Dedifferentiated amniotic fluid mesenchymal stem cell (primary cell): ENCODE measurements around the gene FOXO4.
"Not testable (repeated sequence)": the region's sequence is repeated elsewhere in the genome, so short reads cannot be mapped to it uniquely, and the experiment has no call there.

Experiments
- DNase-seq: peaks from one replicate; pipeline ENCODE4 v3.0.0-alpha.2; 2016; ENCODE audit errors: extremely low spot score

The FOXO4 gene, protein sequence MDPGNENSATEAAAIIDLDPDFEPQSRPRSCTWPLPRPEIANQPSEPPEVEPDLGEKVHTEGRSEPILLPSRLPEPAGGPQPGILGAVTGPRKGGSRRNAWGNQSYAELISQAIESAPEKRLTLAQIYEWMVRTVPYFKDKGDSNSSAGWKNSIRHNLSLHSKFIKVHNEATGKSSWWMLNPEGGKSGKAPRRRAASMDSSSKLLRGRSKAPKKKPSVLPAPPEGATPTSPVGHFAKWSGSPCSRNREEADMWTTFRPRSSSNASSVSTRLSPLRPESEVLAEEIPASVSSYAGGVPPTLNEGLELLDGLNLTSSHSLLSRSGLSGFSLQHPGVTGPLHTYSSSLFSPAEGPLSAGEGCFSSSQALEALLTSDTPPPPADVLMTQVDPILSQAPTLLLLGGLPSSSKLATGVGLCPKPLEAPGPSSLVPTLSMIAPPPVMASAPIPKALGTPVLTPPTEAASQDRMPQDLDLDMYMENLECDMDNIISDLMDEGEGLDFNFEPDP

DNA sequence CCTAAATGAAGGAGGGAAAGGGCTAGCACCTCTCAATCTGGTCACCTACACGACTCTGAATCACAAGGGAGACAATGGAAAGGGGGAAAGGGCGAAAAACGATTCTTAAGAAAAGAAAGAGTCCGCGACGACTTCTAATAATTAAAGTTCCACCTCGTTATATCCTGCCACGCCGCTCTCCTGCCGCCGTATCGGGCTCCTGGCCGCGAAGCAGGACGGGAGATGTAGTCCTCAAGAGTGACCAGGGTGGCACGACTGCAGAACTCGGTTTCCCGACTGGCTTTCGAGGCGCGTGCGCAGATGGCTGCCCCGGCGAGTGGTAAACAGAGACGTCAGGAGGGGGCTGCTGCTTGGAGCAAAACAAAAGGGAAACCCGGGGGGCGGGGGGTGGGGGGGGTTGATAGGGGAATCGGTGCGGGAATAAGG is at the start of gene FOXO4:
FOXO4 (plus strand) TSS at position 297 of the 426 bp plus-strand sequence. CDS start 678 bp downstream, outside the sequence.
- peak; percentile 72 for DNase-seq

DNA sequence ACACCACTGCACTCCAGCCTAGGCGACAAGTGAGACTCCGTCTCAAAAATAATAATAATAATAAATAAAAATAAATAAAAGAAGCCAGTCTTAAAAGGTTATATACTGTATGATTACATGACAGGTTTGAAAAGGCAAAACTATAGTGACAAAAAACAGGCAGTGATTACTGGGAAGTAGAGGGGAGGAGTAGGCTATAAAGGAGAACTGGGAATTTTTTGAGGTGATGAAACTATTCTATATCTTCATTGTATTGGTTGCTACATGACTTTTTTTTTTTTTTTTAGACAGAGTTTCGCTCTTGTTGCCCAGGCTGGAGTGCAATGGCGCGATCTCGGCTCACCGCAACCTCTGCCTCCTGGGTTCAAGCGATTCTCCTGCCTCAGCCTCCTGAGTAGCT is 47.8 kb upstream of the FOXO4 start:
- not testable (repeated sequence) for DNase-seq

DNA sequence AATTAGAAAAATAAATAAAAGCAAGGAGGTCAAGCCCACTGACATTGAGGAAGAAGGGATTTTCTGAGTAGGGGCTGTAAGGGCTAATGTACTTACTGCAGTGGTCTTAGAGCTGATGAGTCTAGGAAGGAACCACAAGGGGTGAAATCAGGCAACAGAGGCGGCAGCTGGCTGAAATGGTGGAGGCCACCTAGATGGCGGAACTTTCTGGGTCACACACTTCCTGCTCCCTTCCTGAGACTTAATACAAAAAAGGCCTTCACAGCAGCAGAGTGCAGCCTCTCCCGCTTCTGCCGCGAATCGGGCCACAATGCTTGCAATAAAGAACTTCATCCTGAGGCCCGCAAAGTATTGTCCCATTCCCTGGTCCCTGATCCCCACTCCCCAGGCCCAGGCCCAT is 42.9 kb upstream of the FOXO4 start:
- no peak for DNase-seq

DNA sequence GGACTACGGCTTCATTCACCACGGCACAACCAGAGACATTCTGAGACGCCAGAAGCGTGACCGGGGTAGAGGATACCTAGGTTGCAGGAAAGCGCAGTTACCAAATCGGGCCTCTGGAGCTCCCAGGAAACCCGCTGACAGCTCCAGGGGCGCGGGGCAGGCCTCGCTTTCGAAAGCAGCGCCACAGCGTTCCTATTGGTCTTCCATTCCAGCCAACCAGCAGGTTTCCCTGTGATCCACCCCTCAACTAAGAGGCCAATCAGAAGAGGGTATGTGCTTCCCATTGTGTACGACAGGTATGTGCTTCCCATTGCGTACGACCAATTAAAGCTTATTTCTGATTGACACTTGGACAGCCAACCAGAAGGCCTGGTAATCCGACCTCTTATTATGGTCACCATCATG is 42.4 kb upstream of the FOXO4 start:
- no peak for DNase-seq

DNA sequence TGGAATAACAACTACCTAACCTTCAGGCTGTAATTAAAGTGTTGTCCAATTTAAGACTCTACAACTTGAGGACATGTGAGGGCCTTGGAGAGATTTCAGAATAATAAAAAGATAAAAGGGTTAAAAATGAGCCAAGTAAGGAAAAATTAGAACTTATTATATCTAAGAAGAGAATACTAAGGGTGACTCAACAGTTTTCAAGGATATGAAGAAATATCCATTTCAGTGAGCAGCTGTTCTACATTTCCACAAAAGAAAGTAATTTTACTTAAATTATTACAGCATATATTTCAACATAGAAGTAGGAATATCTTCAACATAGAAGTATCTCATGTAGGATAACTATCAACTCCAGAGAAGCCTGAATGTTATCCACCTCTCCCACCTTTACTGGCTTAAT is 38.8 kb upstream of the FOXO4 start:
- DNase-seq, result peak; percentile 59

DNA sequence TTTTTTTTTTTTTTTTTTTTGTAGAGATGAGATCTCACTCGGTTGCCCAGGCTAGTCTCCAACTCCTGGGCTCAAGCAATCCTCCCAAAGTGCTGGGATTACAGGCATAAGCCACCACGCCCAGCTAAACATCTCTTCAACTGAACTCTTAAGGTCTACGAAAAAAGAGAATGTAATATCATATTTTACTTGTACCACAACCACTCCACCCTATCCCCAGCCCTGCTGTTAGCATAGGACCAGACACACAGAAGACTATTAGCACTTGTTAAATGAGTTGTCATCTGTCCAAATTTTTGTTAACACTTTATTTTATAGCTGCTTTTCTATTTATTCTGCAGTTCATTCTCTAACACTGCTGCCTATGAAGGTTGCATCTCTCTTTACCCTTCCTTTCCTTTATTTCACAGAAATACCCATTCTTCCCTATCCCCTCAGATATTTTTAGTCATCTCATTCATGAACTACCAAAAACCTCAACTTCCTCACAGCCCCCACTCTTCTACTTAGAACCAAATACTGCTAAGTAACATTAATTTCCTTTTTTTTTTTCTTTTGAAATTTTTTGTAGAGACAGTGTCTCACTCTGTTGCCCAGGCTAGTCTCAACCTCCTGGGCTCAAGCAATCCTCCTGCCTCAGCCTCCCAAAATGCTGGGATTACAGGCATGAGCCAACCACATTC is 37.7 kb upstream of the FOXO4 start:
- DNase-seq, result no peak

DNA sequence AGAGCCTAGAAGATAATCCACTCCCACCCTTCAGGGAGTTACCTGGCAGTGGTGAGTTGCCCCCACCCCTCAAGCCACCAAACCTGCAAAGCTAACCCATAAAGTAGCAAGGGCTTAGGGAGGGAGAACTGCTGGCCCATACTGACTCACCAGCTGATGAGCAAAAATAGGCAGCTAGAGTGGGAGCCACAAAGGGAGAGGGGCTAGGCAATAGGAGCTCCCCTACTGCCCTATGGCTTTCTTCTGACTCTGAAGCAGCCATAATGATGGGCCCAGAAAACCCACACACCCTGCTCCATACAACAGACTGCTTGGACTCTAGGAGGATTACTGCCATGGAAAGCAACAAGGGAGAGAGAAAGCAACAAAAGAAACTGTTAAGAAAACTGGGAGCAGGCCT is 35.5 kb upstream of the FOXO4 start:
- no peak for DNase-seq

DNA sequence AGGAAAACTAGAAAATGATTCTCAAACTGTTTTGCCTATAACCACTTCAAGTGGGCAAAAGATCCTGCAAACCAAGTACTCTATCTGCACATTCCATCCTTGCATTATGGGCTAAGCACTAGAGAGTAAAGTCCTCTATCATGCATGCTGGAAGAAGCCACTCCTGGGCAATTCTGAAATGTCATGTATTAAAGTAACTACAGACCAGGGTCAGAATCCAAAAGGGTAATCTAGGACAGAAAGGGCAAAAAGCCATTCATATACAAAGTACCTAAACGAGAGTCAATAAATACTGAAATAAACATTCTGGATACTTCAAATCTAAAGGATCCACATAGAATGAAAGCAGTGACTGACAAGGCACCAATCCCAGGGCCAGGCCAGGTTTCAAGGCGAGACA is 28.6 kb upstream of the FOXO4 start:
- DNase-seq, result no peak

DNA sequence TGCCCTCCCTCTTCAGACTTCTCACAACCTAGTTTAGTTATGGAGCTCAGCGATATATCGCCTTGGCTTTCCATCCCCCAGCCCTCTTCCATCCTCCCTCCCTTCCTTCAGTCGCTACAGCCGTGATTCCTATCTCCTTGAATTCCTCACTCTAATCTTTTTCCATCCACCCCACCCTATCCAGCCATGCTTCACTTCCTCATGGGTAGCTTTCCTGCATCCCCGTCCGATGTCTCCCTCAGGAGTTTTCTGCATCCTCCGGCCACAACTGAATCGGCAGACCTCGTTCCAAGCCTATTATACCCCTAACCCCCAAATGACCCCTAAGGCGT is 28.0 kb upstream of the FOXO4 start:
- no peak for DNase-seq

DNA sequence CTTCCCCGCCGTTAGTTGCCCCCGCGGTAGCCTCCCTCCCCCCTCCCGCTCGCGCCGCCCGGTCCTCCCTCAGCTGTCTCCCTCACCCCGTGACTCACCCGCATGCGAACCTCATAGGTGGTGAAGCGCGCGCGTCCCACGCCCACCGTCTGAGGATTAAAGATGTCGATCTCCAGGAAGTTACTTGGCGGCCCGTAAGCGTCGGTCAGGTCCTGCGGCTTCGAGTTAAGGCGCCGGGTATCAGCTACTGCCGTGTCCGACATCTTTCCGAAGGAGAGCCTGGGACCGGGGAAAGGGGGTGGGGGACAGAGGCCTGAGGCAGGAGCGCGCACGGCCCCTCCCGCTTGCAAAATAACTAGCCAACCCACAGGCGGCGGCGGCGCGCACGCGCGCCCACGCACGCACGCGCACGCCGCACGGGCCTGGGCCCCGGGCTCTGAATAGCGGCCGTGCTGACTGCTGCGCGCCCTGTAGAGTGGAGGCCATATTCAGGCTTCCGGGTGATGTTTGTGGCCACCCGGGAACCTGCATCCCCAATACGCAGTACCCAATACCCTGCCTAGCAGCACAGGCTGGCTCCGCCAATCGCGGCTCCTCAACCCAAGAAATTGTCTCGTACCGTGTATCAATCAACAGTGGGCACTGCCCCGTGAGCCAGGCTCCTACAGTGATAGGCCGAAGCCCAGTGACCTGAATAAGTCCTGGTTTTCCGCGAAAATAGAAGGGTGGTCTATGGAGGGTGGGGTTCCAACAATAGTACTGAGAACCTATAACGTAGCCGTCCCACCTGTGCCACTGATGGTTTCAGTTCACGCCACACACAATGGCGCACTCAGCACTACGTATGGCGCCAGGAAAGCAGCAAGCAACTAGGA is 27.4 kb upstream of the FOXO4 start, which contains the start of gene SNX12:
SNX12 (minus strand) TSS at position 291 of the 875 bp plus-strand sequence; CDS start at position 263, 28 bp downstream.
- peak; percentile 93 for DNase-seq

DNA sequence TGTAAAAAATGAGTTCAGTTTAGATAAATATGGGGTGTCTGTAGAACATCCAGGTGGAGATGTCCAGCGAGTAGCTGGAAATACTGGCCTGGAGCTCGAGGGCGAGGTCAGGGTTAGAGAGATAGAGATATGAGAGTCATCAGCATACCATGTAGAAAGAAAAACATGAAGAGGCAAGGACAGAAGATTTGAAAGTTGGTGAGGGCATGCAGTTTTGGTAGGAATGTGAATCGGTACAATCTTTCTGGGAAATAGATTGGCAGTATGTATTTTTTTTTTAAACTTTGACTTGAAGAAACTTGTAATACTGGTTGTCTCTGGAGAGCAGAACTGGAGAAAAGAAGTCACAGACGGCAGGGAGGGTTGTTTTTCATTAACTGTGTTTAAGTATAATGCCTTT is 25.1 kb upstream of the FOXO4 start:
- DNase-seq, result no peak

DNA sequence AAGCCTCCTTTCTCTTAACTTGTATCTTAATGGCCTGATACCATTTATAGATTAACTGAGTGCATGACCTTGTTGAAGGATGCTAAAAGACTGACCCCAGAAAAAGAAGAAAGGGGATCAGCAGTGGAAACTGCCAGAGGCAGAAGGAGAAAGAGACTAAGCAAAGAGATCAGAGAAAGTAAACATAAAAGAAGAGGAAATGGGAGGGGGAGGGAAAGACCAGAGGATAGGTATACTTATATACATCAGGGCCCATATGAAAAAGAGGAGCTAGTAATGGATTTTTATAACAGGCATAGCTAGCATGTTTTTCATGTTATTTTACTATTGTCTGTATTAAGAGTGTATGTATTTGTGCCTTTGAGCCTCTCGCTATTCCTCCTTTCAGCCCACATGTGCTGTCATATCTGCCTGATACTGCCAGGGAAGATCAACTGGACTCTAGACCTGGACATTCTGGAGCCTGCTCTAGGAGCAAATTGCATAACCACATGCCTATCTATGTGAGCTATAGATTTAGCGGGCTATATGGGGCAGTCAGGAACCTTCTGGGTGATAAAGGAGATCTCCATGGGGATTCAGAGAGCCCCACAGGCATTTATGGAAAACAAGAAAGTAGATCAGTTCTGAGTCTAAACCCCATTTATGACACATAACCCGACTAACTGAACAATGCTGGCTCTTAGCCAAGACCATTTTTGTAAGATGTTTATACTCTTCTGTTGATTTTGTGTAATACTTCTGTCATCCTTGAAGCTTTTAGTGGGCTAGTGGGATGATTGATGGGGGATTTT is 14.1 kb upstream of the FOXO4 start:
- no peak for DNase-seq

DNA sequence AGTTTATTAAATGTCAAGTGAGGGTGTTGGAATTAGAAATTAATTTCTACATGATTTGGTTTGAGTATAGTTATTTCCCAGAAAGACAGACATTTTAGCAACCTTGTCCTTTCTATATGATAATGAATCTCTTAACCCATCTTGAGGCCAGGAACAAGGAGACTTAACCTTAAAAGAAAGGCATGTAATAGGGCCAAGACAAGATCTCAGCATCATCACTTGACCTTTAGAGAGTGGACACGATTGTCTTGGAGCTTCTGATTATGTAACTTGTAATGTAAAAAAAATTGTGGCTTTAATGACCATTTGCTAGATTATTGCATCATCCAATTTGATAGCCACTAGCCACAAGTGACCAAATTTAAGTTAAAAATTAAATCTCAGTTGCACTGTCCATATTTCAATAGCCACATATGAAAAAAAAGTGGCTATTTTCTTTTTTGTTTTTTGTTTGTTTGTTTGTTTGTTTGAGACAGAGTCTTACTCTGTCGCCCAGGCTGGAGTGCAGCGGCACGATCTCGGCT is 13.5 kb upstream of the FOXO4 start:
- DNase-seq, result no peak

DNA sequence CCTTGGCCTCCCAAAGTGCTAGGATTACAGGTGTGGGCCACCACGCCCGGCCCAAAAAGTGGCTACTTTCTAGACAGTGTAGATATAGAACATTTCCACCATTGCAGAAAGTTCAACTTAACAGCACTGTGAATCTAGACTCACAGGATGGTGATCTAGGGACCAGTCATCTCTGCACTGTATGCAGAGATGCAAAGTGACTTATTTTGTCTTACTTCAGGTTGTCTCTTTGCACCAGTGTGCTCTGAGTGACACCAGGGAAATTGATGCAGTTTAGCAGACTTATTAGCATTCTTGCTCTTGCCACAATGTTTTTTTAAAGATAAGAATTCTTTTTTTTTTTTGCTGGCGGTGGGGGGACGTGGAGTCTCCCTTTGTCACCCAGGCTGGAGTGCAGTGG is 12.8 kb upstream of the FOXO4 start:
- no peak for DNase-seq

DNA sequence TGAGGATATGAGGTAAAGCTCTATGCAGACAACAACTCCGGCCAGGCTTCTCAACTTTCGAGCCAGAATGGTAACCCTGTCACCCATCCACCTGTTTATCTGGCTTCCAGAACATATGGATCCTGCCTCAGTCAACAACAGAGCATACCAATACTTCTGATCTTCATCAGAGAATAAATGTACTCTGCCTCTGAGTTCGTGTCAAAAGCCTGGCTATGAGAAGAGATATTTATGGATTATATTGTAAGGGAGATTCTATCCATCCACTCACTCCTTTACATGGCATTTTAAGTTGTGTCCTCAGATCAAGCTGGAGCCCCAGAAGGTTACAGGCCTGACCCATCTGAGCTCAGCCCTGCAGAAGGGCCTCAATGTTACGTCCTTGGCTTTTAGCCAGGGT is 9.8 kb upstream of the FOXO4 start:
- no peak for DNase-seq

DNA sequence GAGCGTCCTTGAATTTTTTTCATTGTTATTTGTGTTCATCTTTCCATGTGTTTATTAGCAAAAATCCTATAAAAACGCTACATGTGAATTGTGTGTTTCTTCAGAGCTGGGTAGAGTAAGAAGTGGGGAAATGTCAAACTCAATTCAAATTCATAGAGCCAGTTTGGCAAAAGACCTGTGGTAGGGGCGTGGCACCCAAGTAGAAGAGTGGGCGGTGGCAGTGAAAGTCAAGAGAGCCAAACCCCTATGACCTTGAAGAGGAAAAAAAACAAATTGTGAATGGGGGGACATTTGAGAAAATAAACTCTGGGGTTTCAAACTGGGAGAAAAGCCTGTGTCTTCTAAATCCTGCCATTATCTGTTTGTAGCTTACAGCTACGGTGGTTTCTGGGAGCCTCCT is 4.4 kb upstream of the FOXO4 start:
- no peak for DNase-seq

DNA sequence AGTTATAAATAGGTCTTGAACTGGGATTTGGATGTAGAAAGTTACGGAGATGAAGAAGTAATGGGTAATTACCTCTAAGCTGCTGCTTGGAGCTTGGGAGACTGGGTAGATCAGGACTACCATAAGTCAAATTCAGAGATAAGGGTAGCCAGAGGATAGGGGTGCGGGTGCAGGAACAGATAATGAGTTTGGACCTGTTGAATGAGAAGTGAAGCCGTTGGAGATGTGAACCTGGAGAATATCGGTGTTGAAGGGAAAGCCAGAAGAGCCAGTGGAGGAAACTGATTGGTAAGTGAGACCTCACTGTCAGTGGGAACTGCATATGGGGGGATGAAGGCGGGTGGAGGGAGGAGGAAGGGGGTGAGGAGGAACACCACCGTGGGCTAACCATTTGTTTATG is 618 bp upstream of the FOXO4 start:
- DNase-seq, result no peak

DNA sequence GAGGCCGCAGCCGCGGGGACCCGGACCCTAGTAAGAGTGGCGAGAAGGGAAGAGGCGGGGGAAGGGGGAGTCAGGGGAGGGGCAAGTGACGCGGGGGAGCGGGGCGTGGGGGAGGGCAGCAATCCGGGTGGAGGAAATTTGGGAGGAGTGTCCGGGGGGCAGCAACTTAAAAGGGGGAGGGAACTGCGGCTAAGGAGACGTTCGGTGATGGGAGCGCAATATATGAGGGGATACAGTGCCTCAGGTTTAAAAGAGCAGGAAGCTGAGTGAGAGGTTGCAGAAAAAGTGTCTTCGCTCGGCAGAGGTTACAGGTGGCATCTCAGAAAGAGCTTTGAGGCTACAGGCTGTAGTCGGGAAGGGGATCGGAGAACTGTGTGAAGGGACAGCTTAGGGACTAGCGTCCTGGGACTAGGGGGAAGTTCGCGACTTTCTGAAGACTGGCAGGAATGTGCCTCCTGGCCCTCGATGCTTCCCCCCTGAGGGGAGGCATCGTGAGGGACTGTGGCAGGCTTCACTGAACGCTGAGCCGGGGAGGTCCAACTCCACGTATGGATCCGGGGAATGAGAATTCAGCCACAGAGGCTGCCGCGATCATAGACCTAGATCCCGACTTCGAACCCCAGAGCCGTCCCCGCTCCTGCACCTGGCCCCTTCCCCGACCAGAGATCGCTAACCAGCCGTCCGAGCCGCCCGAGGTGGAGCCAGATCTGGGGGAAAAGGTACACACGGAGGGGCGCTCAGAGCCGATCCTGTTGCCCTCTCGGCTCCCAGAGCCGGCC is 519 bp downstream of the FOXO4 start:
- no peak for DNase-seq

DNA sequence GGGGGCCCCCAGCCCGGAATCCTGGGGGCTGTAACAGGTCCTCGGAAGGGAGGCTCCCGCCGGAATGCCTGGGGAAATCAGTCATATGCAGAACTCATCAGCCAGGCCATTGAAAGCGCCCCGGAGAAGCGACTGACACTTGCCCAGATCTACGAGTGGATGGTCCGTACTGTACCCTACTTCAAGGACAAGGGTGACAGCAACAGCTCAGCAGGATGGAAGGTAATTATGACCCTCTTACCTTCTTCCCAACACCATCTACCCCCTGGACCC is 1.0 kb downstream of the FOXO4 start:
- DNase-seq, result no peak

DNA sequence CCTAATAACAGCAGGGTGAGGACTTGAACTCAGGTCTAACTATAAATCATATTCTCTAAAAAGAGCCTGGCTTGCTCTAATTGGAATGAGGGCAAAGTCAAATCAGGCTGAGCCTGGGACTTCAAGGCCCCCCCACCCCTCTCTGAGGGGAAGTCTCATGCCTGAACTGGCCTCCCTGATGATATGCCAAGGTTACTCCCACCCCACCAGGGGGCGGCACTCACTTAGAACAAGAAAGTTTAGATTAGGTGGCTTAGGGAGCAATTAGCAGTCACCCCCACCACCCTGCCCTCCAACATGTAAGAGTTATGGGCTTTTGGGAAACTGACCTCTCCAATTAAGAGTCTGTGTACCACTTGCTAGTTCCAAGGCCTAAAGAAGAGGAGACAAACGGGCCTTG is 2.7 kb downstream of the FOXO4 start:
- DNase-seq, result no peak
